ENCODE data around the gene CEP128.

Gene CEP128

DNA sequence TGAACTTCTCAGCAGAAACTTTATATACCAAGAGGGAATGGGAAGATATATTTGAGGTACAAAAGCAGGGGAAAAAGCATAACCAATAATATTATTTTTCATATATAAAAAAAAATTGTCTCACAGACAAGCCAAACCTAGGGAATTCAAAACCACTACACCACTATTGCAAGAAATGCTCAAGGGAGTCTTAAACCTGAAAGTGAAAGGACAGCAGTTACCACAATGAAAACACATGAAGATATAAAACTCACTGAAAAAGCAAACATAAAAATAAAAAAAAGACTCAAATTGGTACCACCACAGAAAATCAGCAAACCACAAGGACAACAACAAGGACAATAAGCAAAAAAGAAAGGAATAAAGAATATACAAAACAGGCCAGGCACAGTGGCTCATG, 131.9 kb downstream of the CEP128 start:
- Mint-ChIP-seq H3K27me3 (no peaks in the 10 kb centered on the region), H3K36me3 (peaks cover 13% of the 10 kb centered on the region), H3K9me3 (peaks cover 19% of the 10 kb centered on the region), H3K4me1 (no peaks in the 10 kb centered on the region), H3K4me3 (no peak overlapping the region), H3K27ac (no peak overlapping the region)
- DNase-seq (ENCODE audit: low spot score in 2 of 2) (no peak), ATAC-seq (ENCODE audit: low read depth) (no peak)

DNA sequence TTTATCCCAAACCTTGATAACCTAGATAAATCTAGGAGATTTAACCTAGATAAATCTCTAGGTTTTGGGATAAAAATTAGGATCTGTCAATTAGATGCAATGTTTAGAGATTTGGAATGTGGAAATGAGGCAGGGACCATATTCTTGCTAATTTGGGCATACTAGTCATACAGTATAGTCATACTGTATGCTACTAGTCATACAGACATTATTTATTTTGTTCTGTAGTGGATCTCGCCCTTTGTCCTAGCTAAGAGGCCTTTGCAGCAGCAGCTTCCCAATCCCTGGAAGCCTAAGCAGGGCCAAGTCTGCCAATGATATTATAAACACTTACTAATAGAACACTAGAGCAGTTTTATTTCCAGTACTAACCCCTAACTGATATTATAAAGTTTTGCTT, 136.4 kb downstream of the CEP128 start:
- H3K4me1 Mint-ChIP-seq, result no peaks in the 10 kb centered on the region
- peaks cover 18% of the 10 kb centered on the region for H3K36me3 Mint-ChIP-seq
- H3K9me3 Mint-ChIP-seq, result peaks cover 19% of the 10 kb centered on the region
- H3K27ac Mint-ChIP-seq, result no peak overlapping the region
- ATAC-seq (ENCODE audit: low read depth), result no peak
- no peaks in the 10 kb centered on the region for H3K27me3 Mint-ChIP-seq
- H3K4me3 Mint-ChIP-seq, result no peak overlapping the region
- DNase-seq (ENCODE audit: low spot score in 2 of 2), result no peak

DNA sequence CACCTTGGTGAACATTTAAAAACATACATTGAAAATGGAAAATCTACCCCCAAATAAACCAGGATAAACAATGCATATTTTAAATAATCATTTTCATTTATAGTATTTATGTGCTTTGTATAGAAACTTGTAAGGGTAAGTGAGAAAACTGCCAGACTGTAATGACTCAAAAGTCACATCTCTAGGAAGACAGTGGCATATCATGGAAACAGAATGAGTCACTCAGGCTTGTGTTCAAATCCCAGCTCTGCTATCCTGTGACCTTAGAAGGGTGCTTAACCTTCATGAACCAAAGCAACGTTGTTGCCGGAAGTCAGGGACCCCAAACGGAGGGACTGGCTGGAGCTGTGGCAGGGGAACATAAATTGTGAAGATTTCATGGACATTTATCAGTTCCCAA, 142.7 kb downstream of the CEP128 start:
- Mint-ChIP-seq H3K9me3 (peaks cover 10% of the 10 kb centered on the region), H3K27ac (no peak overlapping the region), H3K4me3 (no peak overlapping the region), H3K27me3 (no peaks in the 10 kb centered on the region), H3K36me3 (peaks cover 17% of the 10 kb centered on the region), H3K4me1 (no peaks in the 10 kb centered on the region)
- ATAC-seq (ENCODE audit: low read depth) (no peak), DNase-seq (ENCODE audit: low spot score in 2 of 2) (no peak)

DNA sequence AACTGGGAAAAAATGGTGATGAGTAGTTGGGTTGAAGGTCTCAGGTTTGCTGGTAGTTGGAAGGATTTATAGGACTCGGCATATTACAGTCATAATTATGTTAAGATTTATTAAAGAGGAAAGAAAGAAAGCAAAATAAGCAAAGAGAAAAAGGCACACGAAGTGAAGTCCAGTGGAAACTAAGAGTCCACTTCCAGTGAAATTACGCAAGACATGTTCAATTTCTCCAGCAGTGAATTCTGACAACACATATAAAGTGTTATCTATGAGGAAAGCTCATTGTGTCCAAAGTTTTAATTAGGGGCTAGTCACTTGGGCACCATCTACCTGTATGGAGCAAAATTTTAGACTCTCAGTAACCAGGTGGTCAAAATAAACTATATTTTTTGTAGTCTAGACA, 143.3 kb downstream of the CEP128 start:
- Mint-ChIP-seq H3K27ac (no peak overlapping the region), H3K27me3 (no peaks in the 10 kb centered on the region), H3K4me3 (no peak overlapping the region), H3K4me1 (no peaks in the 10 kb centered on the region), H3K9me3 (peaks cover 10% of the 10 kb centered on the region), H3K36me3 (peaks cover 17% of the 10 kb centered on the region)
- DNase-seq (ENCODE audit: low spot score in 2 of 2), result no peak
- ATAC-seq (ENCODE audit: low read depth), result no peak

DNA sequence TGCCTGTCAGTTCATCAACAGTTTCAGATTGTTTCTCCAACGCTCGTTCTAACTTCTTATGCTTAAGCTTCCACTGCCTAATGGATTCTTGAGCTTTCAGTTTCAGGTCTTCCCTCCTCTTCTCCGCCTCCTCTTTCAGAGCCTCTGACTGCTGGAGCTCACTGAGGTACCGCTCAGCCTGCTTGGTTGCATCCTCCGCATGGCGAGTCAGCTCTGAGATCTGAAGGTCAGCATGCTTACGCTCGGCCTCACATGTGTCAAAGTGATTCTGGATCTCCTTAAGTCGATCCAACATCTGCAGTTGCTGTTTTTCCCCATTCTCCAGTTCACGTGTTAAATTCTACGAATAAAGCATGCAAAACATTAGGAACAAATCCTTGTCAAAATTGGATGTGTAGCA, 148.8 kb downstream of the CEP128 start:
- Mint-ChIP-seq H3K4me3 (no peak overlapping the region), H3K27me3 (no peaks in the 10 kb centered on the region), H3K36me3 (peaks cover 9% of the 10 kb centered on the region), H3K9me3 (no peaks in the 10 kb centered on the region), H3K27ac (no peak overlapping the region), H3K4me1 (no peaks in the 10 kb centered on the region)
- DNase-seq (ENCODE audit: low spot score in 2 of 2) (no peak), ATAC-seq (ENCODE audit: low read depth) (no peak)

DNA sequence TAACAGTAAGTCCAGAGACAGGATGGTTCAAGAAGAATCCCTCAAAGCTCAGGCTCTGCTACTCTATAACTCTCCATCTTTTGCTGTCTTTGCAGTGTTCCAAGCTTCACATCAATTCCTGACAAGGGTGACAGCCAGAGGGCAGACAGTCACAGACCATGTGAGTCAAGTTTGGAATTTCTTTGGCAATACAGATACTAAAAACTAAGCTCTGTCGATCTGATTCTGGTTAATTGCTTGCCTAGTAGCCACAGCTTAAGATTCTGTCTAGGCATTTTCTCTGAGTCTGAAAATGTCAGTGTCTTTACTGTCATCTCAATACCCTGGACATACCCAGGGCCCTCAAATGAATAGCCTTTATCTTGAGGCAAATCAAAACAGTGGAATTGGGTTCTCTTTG, 153.7 kb downstream of the CEP128 start:
- ATAC-seq (ENCODE audit: low read depth) (no peak), DNase-seq (ENCODE audit: low spot score in 2 of 2) (no peak)

DNA sequence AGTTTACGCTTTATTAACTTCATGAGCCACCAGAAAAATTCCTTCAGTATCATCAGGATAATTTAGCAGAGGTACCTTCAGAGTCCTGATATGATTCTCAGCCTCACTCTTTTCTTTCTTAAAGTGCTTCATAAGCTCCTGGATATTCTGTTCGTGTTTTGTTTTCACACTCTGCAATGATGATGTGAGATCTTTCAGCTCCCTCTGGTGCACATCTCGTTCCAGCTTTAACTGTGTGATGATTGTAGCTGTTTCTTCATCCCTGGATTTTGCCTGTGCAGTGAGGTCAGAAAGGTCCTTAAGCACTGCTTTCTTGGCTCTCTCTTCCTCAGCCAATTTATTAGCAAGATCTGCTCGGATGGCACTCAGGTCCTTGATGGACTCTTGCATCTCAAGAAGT, 156.7 kb downstream of the CEP128 start:
- DNase-seq (ENCODE audit: low spot score in 2 of 2) (no peak), ATAC-seq (ENCODE audit: low read depth) (no peak)
- no peaks in the 10 kb centered on the region for H3K4me1 Mint-ChIP-seq
- no peaks in the 10 kb centered on the region for H3K27me3 Mint-ChIP-seq
- no peak overlapping the region for H3K4me3 Mint-ChIP-seq
- peaks cover 8% of the 10 kb centered on the region for H3K36me3 Mint-ChIP-seq
- H3K27ac Mint-ChIP-seq, result no peak overlapping the region
- no peaks in the 10 kb centered on the region for H3K9me3 Mint-ChIP-seq

More for the DNA sequence above, 153.7 kb downstream of the CEP128 start:
- Mint-ChIP-seq H3K27ac (no peak overlapping the region), H3K36me3 (peaks cover 11% of the 10 kb centered on the region), H3K4me3 (no peak overlapping the region), H3K9me3 (no peaks in the 10 kb centered on the region), H3K27me3 (no peaks in the 10 kb centered on the region), H3K4me1 (no peaks in the 10 kb centered on the region)

DNA sequence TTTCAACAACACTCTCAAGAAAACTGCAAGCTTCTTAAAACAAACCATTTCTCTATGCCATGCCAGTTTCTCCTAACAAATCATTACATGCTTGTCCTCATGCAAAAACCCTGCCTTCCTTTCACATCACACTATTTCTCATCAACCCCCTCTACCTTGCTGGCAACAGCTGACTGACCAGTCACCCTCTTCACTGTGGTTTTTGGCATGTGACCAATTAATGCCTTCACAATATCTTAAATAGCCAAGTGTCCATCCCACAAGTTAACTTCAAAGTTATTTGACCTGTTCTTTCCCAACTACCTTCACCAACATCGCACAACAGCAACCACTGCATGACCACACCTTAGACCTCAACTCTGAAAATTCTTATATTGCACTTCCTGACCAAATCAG, 159.6 kb downstream of the CEP128 start:
- Mint-ChIP-seq H3K9me3 (no peaks in the 10 kb centered on the region), H3K27me3 (no peaks in the 10 kb centered on the region), H3K4me1 (no peaks in the 10 kb centered on the region), H3K4me3 (no peak overlapping the region), H3K36me3 (peaks cover 5% of the 10 kb centered on the region), H3K27ac (no peak overlapping the region)
- DNase-seq (ENCODE audit: low spot score in 2 of 2) (no peak), ATAC-seq (ENCODE audit: low read depth) (no peak)

DNA sequence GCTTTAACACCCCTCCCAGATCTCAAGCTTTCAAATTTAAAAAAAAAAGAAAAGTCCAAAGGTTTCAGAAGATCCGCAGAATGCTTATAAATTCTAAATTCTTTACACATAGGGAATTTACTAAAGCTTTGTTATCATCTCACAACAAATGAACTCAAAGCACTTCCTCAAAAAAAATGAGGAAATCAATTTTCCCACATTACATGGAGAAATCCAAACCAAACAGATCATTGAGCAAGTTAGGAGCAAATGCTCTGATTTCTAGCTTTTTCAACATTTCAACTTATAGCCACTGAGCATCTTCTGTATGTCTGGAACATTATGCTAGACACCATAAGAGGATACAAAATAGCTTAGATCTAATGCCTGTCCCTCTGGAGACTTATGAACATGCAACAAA, 161.0 kb downstream of the CEP128 start:
- Mint-ChIP-seq H3K4me3 (no peak overlapping the region), H3K9me3 (no peaks in the 10 kb centered on the region), H3K27me3 (no peaks in the 10 kb centered on the region), H3K4me1 (no peaks in the 10 kb centered on the region), H3K36me3 (peaks cover 5% of the 10 kb centered on the region), H3K27ac (no peak overlapping the region)
- DNase-seq (ENCODE audit: low spot score in 2 of 2) (no peak), ATAC-seq (ENCODE audit: low read depth) (no peak)

DNA sequence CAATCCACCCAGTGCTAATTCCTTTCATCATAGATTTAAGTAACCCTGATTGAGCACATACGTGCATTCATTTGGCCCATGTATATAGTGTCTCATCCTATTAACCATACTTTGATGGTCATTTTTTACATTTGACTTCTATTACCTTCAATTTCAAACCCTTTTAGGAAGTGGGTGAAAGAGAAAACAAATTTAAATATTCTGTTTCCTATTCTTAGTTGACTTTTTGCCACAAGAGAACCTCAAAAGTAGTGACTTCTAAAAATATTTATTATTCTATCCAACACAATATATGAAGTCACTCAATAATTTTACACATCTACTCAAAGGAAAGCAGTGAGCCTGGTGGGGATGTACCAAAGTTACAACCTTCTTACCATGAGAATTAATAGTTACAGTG, 164.9 kb downstream of the CEP128 start:
- no peak for ATAC-seq (ENCODE audit: low read depth)
- Mint-ChIP-seq H3K36me3 (peaks cover 2% of the 10 kb centered on the region), H3K9me3 (peaks cover 2% of the 10 kb centered on the region), H3K4me1 (no peaks in the 10 kb centered on the region), H3K27ac (no peak overlapping the region), H3K4me3 (no peak overlapping the region), H3K27me3 (no peaks in the 10 kb centered on the region)
- no peak for DNase-seq (ENCODE audit: low spot score in 2 of 2)

DNA sequence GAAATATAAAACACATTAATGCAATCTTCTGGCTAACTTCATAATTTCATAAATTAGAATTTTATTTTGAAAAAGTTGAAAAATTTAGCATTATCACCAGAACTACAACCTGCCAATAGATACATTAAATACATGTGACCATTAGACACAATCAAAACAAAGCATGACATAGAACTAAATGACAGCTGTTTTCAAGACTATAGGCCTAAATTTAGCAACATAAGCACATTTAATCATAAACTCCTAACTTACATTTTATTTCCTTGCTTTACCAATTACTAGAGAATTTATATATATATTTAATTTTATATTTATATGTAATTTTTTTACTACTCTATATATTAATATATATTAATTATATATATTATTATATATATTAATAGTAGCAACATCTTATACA, 165.4 kb downstream of the CEP128 start:
- peaks cover 2% of the 10 kb centered on the region for H3K36me3 Mint-ChIP-seq
- ATAC-seq (ENCODE audit: low read depth) (no peak), DNase-seq (ENCODE audit: low spot score in 2 of 2) (no peak)
- no peak overlapping the region for H3K4me3 Mint-ChIP-seq
- H3K4me1 Mint-ChIP-seq, result no peaks in the 10 kb centered on the region
- H3K27me3 Mint-ChIP-seq, result no peaks in the 10 kb centered on the region
- peaks cover 2% of the 10 kb centered on the region for H3K9me3 Mint-ChIP-seq
- no peak overlapping the region for H3K27ac Mint-ChIP-seq

DNA sequence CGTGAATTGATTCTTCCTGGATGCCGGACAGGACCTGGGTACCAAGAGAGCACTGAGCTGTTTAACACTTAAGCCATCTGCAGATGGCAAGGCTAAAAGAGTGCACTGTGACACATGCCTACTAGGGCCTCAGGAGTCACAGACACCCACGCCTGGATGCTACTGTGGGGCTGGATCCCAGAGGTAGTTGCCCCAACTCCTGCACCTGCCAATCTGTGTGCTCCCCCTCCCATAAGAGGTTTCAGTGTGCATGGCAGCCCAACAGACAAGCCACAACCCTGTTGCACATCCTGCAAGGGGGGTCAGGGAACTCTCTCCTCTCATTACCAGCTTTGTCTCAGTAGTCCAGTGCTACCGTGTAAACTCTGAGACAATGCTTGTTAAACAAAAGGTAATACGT, 169.0 kb downstream of the CEP128 start:
- Mint-ChIP-seq H3K4me3 (no peak overlapping the region), H3K4me1 (no peaks in the 10 kb centered on the region), H3K27ac (no peak overlapping the region), H3K9me3 (peaks cover 3% of the 10 kb centered on the region), H3K36me3 (peaks cover 2% of the 10 kb centered on the region), H3K27me3 (no peaks in the 10 kb centered on the region)
- ATAC-seq (ENCODE audit: low read depth) (no peak), DNase-seq (ENCODE audit: low spot score in 2 of 2) (no peak)

DNA sequence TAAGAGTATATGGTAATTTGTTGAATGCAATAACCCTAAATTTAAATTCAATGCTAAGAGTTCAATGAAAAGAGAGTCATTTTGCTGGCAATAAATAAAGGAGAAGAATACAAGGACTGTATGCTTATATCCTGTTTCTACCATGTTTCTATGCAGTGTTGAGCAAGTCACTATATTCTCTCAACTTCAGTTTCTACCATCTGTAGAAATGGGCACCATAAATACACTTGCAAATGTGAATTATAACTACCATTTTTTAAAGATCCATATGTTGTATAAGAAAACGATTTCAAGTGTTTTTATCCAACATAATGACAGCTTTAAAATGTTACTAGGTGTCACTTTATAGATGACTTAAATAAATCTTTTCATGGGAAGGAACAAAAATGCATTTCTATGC, 170.3 kb downstream of the CEP128 start:
- H3K4me1 Mint-ChIP-seq, result no peaks in the 10 kb centered on the region
- no peak overlapping the region for H3K27ac Mint-ChIP-seq
- H3K9me3 Mint-ChIP-seq, result peaks cover 3% of the 10 kb centered on the region
- no peak overlapping the region for H3K4me3 Mint-ChIP-seq
- no peak for DNase-seq (ENCODE audit: low spot score in 2 of 2)
- peaks cover 2% of the 10 kb centered on the region for H3K36me3 Mint-ChIP-seq
- no peak for ATAC-seq (ENCODE audit: low read depth)
- no peaks in the 10 kb centered on the region for H3K27me3 Mint-ChIP-seq

DNA sequence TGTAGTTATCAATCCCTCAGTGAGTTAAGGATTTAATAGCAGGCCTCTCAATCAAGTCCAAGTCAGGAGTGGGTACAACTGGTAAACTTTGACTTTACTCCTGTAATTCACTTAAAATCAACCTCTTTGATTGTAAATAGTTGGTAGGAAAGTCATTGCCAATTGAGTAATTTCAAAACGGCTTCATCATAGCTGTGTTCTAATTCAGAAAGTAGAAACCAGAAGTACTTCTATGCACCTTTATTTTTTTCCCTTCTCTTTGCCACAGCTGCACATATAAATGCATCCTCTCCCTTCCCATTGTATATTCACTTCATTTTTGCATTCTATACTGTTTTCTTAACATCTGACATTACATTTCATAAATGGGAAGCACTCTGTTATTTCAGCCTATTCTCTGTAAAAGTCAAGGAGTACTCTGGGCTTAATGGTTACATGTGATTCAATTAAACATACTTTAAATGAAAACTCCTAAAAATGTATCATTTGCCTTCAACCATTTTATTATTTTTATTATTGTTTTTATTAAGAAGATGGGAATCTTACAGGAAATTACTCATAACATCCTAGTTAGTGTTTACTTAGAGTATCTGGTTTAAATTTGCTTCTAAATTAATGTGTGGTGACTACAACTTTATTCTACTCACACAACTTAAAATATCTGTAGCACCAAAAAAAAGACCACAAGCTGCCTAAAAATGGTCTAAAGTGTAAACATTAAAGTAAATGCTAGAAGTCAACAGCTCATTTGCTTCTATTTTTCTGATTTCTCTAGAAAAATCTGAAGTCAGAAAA, 171.2 kb downstream of the CEP128 start:
- H3K9me3 Mint-ChIP-seq, result peaks cover 3% of the 10 kb centered on the region
- H3K27ac Mint-ChIP-seq, result no peak overlapping the region
- no peaks in the 10 kb centered on the region for H3K4me1 Mint-ChIP-seq
- no peak for DNase-seq (ENCODE audit: low spot score in 2 of 2)
- H3K4me3 Mint-ChIP-seq, result no peak overlapping the region
- no peak for ATAC-seq (ENCODE audit: low read depth)
- no peaks in the 10 kb centered on the region for H3K27me3 Mint-ChIP-seq
- peaks cover 2% of the 10 kb centered on the region for H3K36me3 Mint-ChIP-seq

DNA sequence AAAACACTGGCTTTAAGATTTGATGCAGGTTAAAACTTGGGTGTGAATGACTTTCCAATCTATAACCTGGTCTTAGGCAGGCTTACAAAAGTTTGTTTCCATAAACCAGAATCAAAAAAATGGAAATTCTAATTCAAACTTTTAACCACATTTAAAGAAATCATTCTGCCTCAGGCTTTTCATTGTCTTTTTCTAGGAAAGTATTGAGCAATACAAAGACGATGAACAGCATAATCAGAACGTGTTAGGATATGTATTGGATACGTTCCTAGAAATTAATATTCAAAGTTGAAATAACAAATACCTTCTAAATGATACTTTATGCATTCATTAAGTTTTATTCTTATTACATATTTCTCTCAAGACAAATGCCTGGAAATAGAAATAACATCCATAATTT, 172.9 kb downstream of the CEP128 start:
- Mint-ChIP-seq H3K9me3 (peaks cover 3% of the 10 kb centered on the region), H3K27me3 (no peaks in the 10 kb centered on the region), H3K36me3 (peaks cover 2% of the 10 kb centered on the region), H3K4me1 (no peaks in the 10 kb centered on the region), H3K27ac (no peak overlapping the region), H3K4me3 (no peak overlapping the region)
- DNase-seq (ENCODE audit: low spot score in 2 of 2), result no peak
- no peak for ATAC-seq (ENCODE audit: low read depth)

Data from memory B cell (primary cell).